HFFc6 (cell line): Measurements from ENCODE around the gene ADPGK. TPM values are rescaled to one million over a fixed set of nuclear protein-coding genes. Genes with fewer than 3 reads are reported as not detected.

Experiments
- DNase-seq: peaks from one replicate; pipeline ENCODE4 v3.0.0-alpha.2; 2018
- H3K27ac Mint-ChIP-seq: 2 replicates; pipeline ENCODE4 v1.8.0; 2020; ENCODE audit warnings: mild to moderate bottlenecking, mixed read lengths
- H3K27me3 Mint-ChIP-seq: 2 replicates; pipeline ENCODE4 v1.8.0; 2021; ENCODE audit warnings: mild to moderate bottlenecking, moderate library complexity, mixed read lengths; ENCODE audit not compliant: insufficient read depth
- H3K36me3 Mint-ChIP-seq: 2 replicates; pipeline ENCODE4 v1.8.0; 2021; ENCODE audit warnings: low read depth, mixed read lengths
- H3K4me1 Mint-ChIP-seq: 2 replicates; pipeline ENCODE4 v1.8.0; 2020; ENCODE audit warnings: low read depth, mixed read lengths
- H3K4me3 Mint-ChIP-seq: 2 replicates; pipeline ENCODE4 v1.8.0; 2020; ENCODE audit warnings: mild to moderate bottlenecking, moderate library complexity, mixed read lengths
- H3K9me3 Mint-ChIP-seq: 2 replicates; pipeline ENCODE4 v1.8.0; 2020; ENCODE audit warnings: mild to moderate bottlenecking, mixed read lengths
- total RNA-seq, 6 experiments: library from RNA; stranded (reverse); fragmentation: NEBNext Ultra II Directional; extraction: Animal tissue kit (Norgen Biotek cat#: 25700); gene quantifications; 2 replicates in 1 of 6; 3 replicates in 5 of 6; pipeline ENCODE4 v1.2.3, GENCODE V29; 2021
- TF ChIP-seq, protein P1 (sequence below): fragments of 200-600 bp; sonication (generic); IDR thresholded peaks from 2 replicates; pipeline ENCODE4 v1.5.0; 2021; ENCODE audit warnings: antibody characterized with exemption, mild to moderate bottlenecking

Gene ADPGK
- total RNA-seq, 6 experiments from 2014 or later: 54.6 to 59.4 (median 56.8) TPM

DNA sequence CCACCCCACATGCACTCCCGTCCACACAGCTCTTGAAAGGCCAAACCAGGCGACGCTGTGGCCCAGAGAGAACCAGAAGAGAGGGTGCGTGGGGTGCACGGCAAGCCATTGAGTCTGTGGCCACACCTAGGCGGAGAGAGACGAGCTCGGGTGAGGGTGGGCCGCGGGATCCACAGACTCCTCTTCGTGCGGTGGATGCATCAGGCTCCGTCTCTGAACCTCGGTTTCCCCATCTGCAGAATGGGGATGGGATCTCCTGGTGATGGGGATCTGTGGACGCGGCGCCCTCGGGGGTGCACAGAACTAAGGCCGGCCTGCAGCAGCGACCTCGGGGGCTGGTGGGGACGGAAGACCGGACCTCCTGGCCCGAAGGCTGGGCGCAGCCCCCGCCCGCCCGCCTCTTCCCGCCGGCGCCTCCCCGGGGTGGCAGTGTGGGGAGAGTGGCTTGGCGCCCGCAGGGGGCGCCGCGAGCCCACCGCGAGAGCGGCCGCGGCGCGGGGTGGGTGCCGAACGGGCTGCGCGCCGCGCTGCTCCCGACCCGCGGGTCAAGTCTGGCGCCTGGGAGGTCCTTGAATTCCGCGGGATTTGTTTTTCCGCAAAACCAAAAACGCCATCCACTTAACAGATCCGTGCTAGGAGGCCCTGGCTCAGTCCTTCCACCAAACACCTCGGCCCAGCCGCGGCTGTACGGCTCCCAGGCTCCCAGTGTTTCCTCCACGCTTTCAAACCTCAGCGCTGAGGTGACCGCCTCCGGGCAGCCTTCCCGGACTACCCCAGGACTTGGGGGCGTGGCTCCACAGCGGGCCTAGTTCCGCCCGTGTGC lies 13.2 kb upstream of the ADPGK start:
- Mint-ChIP-seq H3K27ac (no peak overlapping the region), H3K4me1 (peaks cover 27% of the 10 kb centered on the region), H3K4me3 (peak overlapping the region; percentile 90), H3K36me3 (no peaks in the 10 kb centered on the region), H3K27me3 (peaks cover 13% of the 10 kb centered on the region), H3K9me3 (no peaks in the 10 kb centered on the region)
- DNase-seq: no peak
- TF ChIP-seq, protein P1, sequence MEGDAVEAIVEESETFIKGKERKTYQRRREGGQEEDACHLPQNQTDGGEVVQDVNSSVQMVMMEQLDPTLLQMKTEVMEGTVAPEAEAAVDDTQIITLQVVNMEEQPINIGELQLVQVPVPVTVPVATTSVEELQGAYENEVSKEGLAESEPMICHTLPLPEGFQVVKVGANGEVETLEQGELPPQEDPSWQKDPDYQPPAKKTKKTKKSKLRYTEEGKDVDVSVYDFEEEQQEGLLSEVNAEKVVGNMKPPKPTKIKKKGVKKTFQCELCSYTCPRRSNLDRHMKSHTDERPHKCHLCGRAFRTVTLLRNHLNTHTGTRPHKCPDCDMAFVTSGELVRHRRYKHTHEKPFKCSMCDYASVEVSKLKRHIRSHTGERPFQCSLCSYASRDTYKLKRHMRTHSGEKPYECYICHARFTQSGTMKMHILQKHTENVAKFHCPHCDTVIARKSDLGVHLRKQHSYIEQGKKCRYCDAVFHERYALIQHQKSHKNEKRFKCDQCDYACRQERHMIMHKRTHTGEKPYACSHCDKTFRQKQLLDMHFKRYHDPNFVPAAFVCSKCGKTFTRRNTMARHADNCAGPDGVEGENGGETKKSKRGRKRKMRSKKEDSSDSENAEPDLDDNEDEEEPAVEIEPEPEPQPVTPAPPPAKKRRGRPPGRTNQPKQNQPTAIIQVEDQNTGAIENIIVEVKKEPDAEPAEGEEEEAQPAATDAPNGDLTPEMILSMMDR: peak; percentile 75

DNA sequence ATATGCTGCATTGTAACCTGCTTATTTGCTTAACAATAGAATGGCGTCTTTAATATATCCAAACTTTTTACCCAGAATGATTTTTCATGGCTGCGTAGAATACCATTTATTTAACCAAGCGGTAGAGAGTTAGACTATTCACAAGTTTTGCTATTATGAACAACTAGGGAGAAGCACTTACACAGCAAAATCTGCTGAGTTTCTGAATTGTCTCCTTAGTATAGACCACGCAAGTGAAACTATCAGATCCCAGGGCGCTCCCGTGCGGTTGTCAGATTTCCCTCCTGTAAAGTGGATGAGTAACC lies 12.6 kb upstream of the ADPGK start:
- Mint-ChIP-seq H3K36me3 (no peaks in the 10 kb centered on the region), H3K4me3 (peak overlapping the region; percentile 90), H3K9me3 (no peaks in the 10 kb centered on the region), H3K4me1 (peaks cover 22% of the 10 kb centered on the region), H3K27ac (no peak overlapping the region), H3K27me3 (peaks cover 7% of the 10 kb centered on the region)
- TF ChIP-seq, protein P1: no peak
- DNase-seq: no peak

DNA sequence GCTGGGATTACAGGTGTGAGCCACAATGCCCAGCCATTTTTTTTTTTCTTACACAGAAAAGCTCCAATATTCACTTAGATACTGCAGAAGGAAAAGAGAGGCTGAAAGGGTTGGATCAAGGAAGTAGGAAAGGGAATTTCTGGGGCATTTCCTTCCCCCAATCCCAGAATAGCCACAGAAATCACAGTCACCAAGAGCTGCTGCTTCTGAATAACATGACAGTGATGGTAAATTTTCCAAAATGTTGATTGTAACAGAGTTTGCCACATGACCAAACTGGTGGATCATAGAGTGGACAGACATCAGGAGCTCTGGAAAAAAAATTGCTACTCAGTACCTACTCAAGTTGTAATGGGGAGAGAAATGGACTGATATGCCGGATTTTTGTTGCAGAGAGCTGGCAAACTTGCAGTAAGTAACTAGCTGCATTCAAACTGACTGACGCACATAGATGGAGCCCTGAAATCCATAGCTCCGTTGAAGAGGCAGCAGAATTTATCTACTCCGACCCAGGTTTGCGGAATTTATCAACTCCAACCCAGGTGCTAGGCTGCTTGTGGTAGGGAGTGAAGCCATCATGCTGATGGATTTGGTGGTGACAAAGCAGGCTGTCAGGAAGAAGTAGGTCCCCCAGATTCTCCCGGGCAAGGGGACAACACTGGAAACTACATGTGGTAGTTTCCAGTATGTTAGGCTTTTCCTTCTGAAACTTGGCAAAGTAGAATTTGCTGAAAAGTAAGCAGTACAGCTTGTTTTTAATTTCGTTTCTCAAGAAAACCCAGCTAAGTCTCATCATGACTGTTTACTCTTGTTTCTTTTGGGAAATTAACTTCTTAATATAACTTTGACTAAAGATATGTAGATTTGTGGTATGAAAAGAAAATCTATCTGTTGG lies 10.5 kb upstream of the ADPGK start:
- H3K36me3 Mint-ChIP-seq: no peaks in the 10 kb centered on the region
- peaks cover 29% of the 10 kb centered on the region for H3K4me1 Mint-ChIP-seq
- TF ChIP-seq, protein P1: no peak
- H3K9me3 Mint-ChIP-seq: no peaks in the 10 kb centered on the region
- H3K4me3 Mint-ChIP-seq: no peak overlapping the region
- peaks cover 7% of the 10 kb centered on the region for H3K27me3 Mint-ChIP-seq
- no peak for DNase-seq
- H3K27ac Mint-ChIP-seq: no peak overlapping the region

DNA sequence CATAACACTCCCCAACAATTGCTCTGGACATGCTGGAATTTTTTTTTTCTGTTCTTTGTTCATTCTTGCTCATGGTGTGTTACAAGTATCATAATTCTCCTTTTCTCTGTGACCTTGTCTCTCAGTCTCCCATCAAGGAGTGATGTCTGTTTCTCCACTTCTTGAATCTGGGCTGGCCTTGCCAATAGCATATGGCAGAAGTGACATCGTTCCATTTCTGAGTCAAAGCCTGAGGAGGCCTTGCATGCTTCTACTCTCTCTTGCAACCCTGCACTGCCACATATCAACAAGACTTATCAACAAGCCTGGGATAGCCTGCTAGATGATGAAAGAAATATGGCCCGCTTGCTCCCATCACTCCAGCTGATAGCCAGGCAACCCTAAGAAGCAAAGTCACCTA lies 8.9 kb upstream of the ADPGK start:
- Mint-ChIP-seq H3K4me3 (no peak overlapping the region), H3K4me1 (peaks cover 24% of the 10 kb centered on the region), H3K27ac (no peak overlapping the region), H3K27me3 (peaks cover 7% of the 10 kb centered on the region), H3K36me3 (no peaks in the 10 kb centered on the region), H3K9me3 (no peaks in the 10 kb centered on the region)
- DNase-seq: no peak
- TF ChIP-seq, protein P1: no peak

DNA sequence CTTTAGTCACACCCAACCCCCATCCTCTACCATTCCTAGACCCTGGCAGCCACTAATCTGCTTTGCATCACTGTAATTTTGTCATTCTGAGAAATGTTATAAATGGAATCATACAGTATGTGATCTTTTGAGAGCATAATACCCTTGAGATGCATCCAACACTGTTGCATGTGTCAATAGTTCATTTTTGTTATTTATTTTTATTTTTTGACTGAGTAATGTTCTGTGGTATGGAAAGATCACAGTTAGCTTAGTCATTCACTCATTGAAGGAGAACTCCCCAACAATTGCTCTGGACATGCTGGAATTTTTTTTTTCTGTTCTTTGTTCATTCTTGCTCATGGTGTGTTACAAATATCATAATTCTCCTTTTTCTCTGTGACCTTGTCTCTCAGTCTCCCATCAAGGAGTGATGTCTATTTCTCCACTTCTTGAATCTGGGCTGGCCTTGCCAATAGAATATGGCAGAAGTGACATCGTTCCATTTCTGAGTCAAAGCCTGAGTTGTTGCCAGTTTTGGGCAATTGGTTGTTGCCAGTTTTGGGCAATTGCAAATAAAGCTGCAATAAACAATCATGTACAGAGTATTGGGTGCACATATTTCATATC lies 6.8 kb upstream of the ADPGK start:
- DNase-seq: peak; percentile 24
- Mint-ChIP-seq H3K9me3 (no peaks in the 10 kb centered on the region), H3K27me3 (peaks cover 4% of the 10 kb centered on the region), H3K36me3 (no peaks in the 10 kb centered on the region), H3K27ac (no peak overlapping the region), H3K4me1 (peaks cover 28% of the 10 kb centered on the region), H3K4me3 (no peak overlapping the region; the same call in 1 of the 2 replicates)
- TF ChIP-seq, protein P1: no peak
